ENCODE results near the gene INVS.

INVS gene

GRCh38 chr9:100096378-100096916, 2.6 kb upstream of the INVS start:
- TF ChIP-seq REST (IDR thresholded peaks at IDR 0.05; ENCODE audit: low read depth) (no peak), CEBPB (IDR thresholded peaks at IDR 0.05) (no peak), ZBTB7A (IDR thresholded peaks at IDR 0.05; ENCODE audit: low read depth) (no peak), TAF1 (IDR thresholded peaks at IDR 0.05; ENCODE audit: low read depth) (no peak), EP300 (IDR thresholded peaks at IDR 0.05; ENCODE audit: borderline replicate concordance) (no peak), NFIC (IDR thresholded peaks at IDR 0.05) (no peak)

- no peak for TF ChIP-seq RAD21 (IDR thresholded peaks at IDR 0.05; ENCODE audit: low read depth)
- TF ChIP-seq FOXM1 (IDR thresholded peaks at IDR 0.05; ENCODE audit: borderline replicate concordance, low read depth), result no peak
- TF ChIP-seq TAF1 (IDR thresholded peaks at IDR 0.05; ENCODE audit: low read depth), result no peak; the same call in 1 of the 2 replicates
- no peak for TF ChIP-seq REST (IDR thresholded peaks at IDR 0.05; ENCODE audit: low read depth)
- no peak for TF ChIP-seq TEAD4 (IDR thresholded peaks at IDR 0.05)
- TF ChIP-seq CREB1 (IDR thresholded peaks at IDR 0.05; ENCODE audit: low read depth), result no peak
- TF ChIP-seq YY1 (IDR thresholded peaks at IDR 0.05; ENCODE audit: low read depth), result no peak
- no peak for TF ChIP-seq CEBPB (IDR thresholded peaks at IDR 0.05)
- TF ChIP-seq EP300 (IDR thresholded peaks at IDR 0.05; ENCODE audit: borderline replicate concordance), result no peak
- TF ChIP-seq MAX (IDR thresholded peaks at IDR 0.05), result no peak; the same call in 1 of the 2 replicates
- TF ChIP-seq USF1 (IDR thresholded peaks at IDR 0.05), result no peak
Observed at GRCh38 chr9:100098046-100098886, 777 bp upstream of the INVS start.

GRCh38 chr9:100099722-100100042, 639 bp downstream of the INVS start:
- TF ChIP-seq FOXM1 (IDR thresholded peaks at IDR 0.05; ENCODE audit: borderline replicate concordance, low read depth), result no peak
- TF ChIP-seq ZBTB7A (IDR thresholded peaks at IDR 0.05; ENCODE audit: low read depth), result no peak
- TF ChIP-seq CREB1 (IDR thresholded peaks at IDR 0.05; ENCODE audit: low read depth), result no peak
- no peak for TF ChIP-seq TCF12 (IDR thresholded peaks at IDR 0.05; ENCODE audit: low read depth)
- no peak for TF ChIP-seq YY1 (IDR thresholded peaks at IDR 0.05; ENCODE audit: low read depth)
- no peak for TF ChIP-seq TEAD4 (IDR thresholded peaks at IDR 0.05)
- no peak for TF ChIP-seq CEBPB (IDR thresholded peaks at IDR 0.05)
- TF ChIP-seq EP300 (IDR thresholded peaks at IDR 0.05; ENCODE audit: borderline replicate concordance), result no peak

- no peak for TF ChIP-seq NFIC (IDR thresholded peaks at IDR 0.05)
- TF ChIP-seq EGR1 (IDR thresholded peaks at IDR 0.05), result no peak
- TF ChIP-seq USF1 (IDR thresholded peaks at IDR 0.05), result no peak
- TF ChIP-seq MAX (IDR thresholded peaks at IDR 0.05), result no peak
- TF ChIP-seq ZBTB7A (IDR thresholded peaks at IDR 0.05; ENCODE audit: low read depth), result no peak
- TF ChIP-seq TAF1 (IDR thresholded peaks at IDR 0.05; ENCODE audit: low read depth), result no peak
- no peak for TF ChIP-seq REST (IDR thresholded peaks at IDR 0.05; ENCODE audit: low read depth)
- TF ChIP-seq CEBPB (IDR thresholded peaks at IDR 0.05), result no peak
- TF ChIP-seq RAD21 (IDR thresholded peaks at IDR 0.05; ENCODE audit: low read depth), result no peak
- TF ChIP-seq YY1 (IDR thresholded peaks at IDR 0.05; ENCODE audit: low read depth), result no peak
Observed at GRCh38 chr9:100100146-100100667, 1.2 kb downstream of the INVS start.

Measured in Ishikawa (cell line).